Caco-2 (cell line): Measurements from ENCODE around the gene SLC39A12. TPM values are rescaled to one million over a fixed set of nuclear protein-coding genes. Genes with fewer than 3 reads are reported as not detected.

Source experiments
- BruUV-seq: library from RNA; stranded (reverse); fragments of 400-500 nt; replicated peaks from 2 replicates; lab custom pipeline; 2021; lab: Mats Ljungman, UMichigan
- CTCF ChIA-PET: fragments of 300-600 bp; sonication (Branson Sonifier 250); formaldehyde crosslinking; loops from one replicate; lab custom pipeline; 2022; ENCODE audit warnings: antibody characterized with exemption; lab: Charles Lee
- POLR2A ChIA-PET: fragments of 300-600 bp; sonication (Branson Sonifier 250); formaldehyde crosslinking; loops from one replicate; lab custom pipeline; 2022; ENCODE audit warnings: antibody characterized with exemption; lab: Charles Lee
- DNase-seq, 2 experiments: peaks; one replicate each; pipeline versions ENCODE4 v3.0.0 to v3.0.0-alpha.2; 2020 to 2022
- H3K27me3 ChIP-seq: replicated peaks from 2 replicates; pipeline ENCODE4 v1.6.0; 2011; ENCODE audit warnings: low read length; ENCODE audit not compliant: control insufficient read depth, insufficient read depth
- H3K36me3 ChIP-seq: 2 replicates; pipeline ENCODE4 v1.5.1; 2011; ENCODE audit warnings: low read length; ENCODE audit not compliant: control insufficient read depth, insufficient read depth
- H3K4me1 ChIP-seq: fragments of 250-450 bp; sonication (Bioruptor Pico); 2 replicates; pipeline ENCODE4 v1.5.1; 2020; ENCODE audit warnings: mild to moderate bottlenecking
- H3K4me3 ChIP-seq: 2 replicates; pipeline ENCODE4 v1.5.1; 2011; ENCODE audit warnings: low read depth, mild to moderate bottlenecking, control low read depth, low read length
- H3K9me3 ChIP-seq: fragments of 250-450 bp; sonication (Bioruptor Pico); 2 replicates; pipeline ENCODE4 v1.5.1; 2020; ENCODE audit warnings: mild to moderate bottlenecking, moderate library complexity
- H3K27ac Mint-ChIP-seq: one replicate; pipeline ENCODE4 v1.8.0; 2022; ENCODE audit warnings: mixed read lengths; ENCODE audit not compliant: unreplicated experiment
- H3K27me3 Mint-ChIP-seq: one replicate; pipeline ENCODE4 v1.8.0; 2022; ENCODE audit warnings: mixed read lengths; ENCODE audit not compliant: insufficient read depth, unreplicated experiment
- H3K36me3 Mint-ChIP-seq: one replicate; pipeline ENCODE4 v1.8.0; 2022; ENCODE audit warnings: mild to moderate bottlenecking, mixed read lengths; ENCODE audit not compliant: insufficient read depth, unreplicated experiment
- H3K4me1 Mint-ChIP-seq: one replicate; pipeline ENCODE4 v1.8.0; 2022; ENCODE audit warnings: low read depth, mixed read lengths; ENCODE audit not compliant: unreplicated experiment
- H3K4me3 Mint-ChIP-seq: one replicate; pipeline ENCODE4 v1.8.0; 2022; ENCODE audit warnings: mild to moderate bottlenecking, moderate library complexity, mixed read lengths; ENCODE audit not compliant: unreplicated experiment
- H3K9me3 Mint-ChIP-seq: one replicate; pipeline ENCODE4 v1.8.0; 2022; ENCODE audit warnings: mixed read lengths; ENCODE audit not compliant: unreplicated experiment
- CTCF ChIP-seq, 2 experiments: fragments of 200-600 bp in 1 of 2; IDR thresholded peaks; 1 replicate in 1 of 2; 2 replicates in 1 of 2; pipeline versions ENCODE4 v1.5.1 to v1.8.0; 2011 to 2022; ENCODE audit warnings: antibody characterized with exemption in 1 of 2, control low read depth in 1 of 2, inconsistent platforms in 1 of 2, low read depth in 1 of 2, low read length in 1 of 2, mild to moderate bottlenecking in 1 of 2, moderate library complexity in 1 of 2; ENCODE audit not compliant: insufficient read depth in 1 of 2, severe bottlenecking in 1 of 2, unreplicated experiment in 1 of 2
- intact Hi-C: fragments of 100-400 bp; cut with micrococcal nuclease; formaldehyde crosslinking; loops from one replicate; pipeline ENCODE4 v1.10.0; 2022; ENCODE audit not compliant: unreplicated experiment
- total RNA-seq: library from RNA; stranded (reverse); gene quantifications from 2 replicates; pipeline ENCODE4 v1.2.3, GENCODE V29; 2022

The SLC39A12 gene
- total RNA-seq, 1 experiment from 2014 or later, result not detected

GRCh38 chr10:17993361-17993760 is 41.6 kb downstream of the SLC39A12 start:
- no peak for TF ChIP-seq CTCF (IDR thresholded peaks at IDR 0.05; ENCODE audit: insufficient read depth in 1 of 2, low read depth in 1 of 2, low read length in 1 of 2, severe bottlenecking in 1 of 2, unreplicated experiment in 1 of 2)
- Mint-ChIP-seq H3K27me3 (peaks cover 6% of the 10 kb centered on the region), H3K4me1 (no peaks in the 10 kb centered on the region), H3K4me3 (no peak overlapping the region), H3K9me3 (no peaks in the 10 kb centered on the region), H3K27ac (no peak overlapping the region), H3K36me3 (no peaks in the 10 kb centered on the region)
- no peak for DNase-seq
- no peak overlapping the region for H3K4me3 ChIP-seq
- intact Hi-C loops, result no loop called here
- BruUV-seq, result no TSS peak
- no peaks in the 10 kb centered on the region for H3K27me3 ChIP-seq
- no peaks in the 10 kb centered on the region for H3K9me3 ChIP-seq
- POLR2A ChIA-PET, result no interaction called here
- H3K4me1 ChIP-seq, result no peaks in the 10 kb centered on the region
- no peaks in the 10 kb centered on the region for H3K36me3 ChIP-seq
- CTCF ChIA-PET, result no interaction called here

GRCh38 chr10:18000601-18001000 is 48.9 kb downstream of the SLC39A12 start:
- Mint-ChIP-seq H3K4me1 (no peaks in the 10 kb centered on the region), H3K27me3 (peaks cover 11% of the 10 kb centered on the region), H3K36me3 (no peaks in the 10 kb centered on the region), H3K9me3 (no peaks in the 10 kb centered on the region), H3K27ac (no peak overlapping the region), H3K4me3 (no peak overlapping the region)
- Histone ChIP-seq H3K9me3 (no peaks in the 10 kb centered on the region), H3K27me3 (no peaks in the 10 kb centered on the region; the same call in 1 of the 2 replicates), H3K4me1 (no peaks in the 10 kb centered on the region; the same call in 1 of the 2 replicates), H3K4me3 (no peak overlapping the region), H3K36me3 (no peaks in the 10 kb centered on the region)
- ChIA-PET CTCF (no interaction called here), POLR2A (no interaction called here)
- TF ChIP-seq CTCF (IDR thresholded peaks at IDR 0.05; ENCODE audit: insufficient read depth in 1 of 2, low read depth in 1 of 2, low read length in 1 of 2, severe bottlenecking in 1 of 2, unreplicated experiment in 1 of 2), result no peak
- intact Hi-C loops, result loop anchor here (5.0 kb wide), 1 partner anchor 217 kb away; no protein-coding TSS in a partner anchor
- BruUV-seq, result no TSS peak
- DNase-seq, result no peak

- no peaks in the 10 kb centered on the region for H3K9me3 Mint-ChIP-seq
- intact Hi-C loops, result no loop called here
- no peaks in the 10 kb centered on the region; the same call in 1 of the 2 replicates for H3K4me1 ChIP-seq
- H3K4me1 Mint-ChIP-seq, result no peaks in the 10 kb centered on the region
- no peaks in the 10 kb centered on the region for H3K36me3 ChIP-seq
- no peaks in the 10 kb centered on the region for H3K36me3 Mint-ChIP-seq
- no peak for TF ChIP-seq CTCF (IDR thresholded peaks at IDR 0.05; ENCODE audit: insufficient read depth in 1 of 2, low read depth in 1 of 2, low read length in 1 of 2, severe bottlenecking in 1 of 2, unreplicated experiment in 1 of 2)
- CTCF ChIA-PET, result no interaction called here
- POLR2A ChIA-PET, result no interaction called here
- no peaks in the 10 kb centered on the region for H3K9me3 ChIP-seq
- no peak overlapping the region for H3K4me3 ChIP-seq
- H3K27ac Mint-ChIP-seq, result no peak overlapping the region
- H3K4me3 Mint-ChIP-seq, result no peak overlapping the region
- H3K27me3 Mint-ChIP-seq, result peaks cover 16% of the 10 kb centered on the region
- no peak for DNase-seq
- H3K27me3 ChIP-seq, result no peaks in the 10 kb centered on the region
- no TSS peak for BruUV-seq
Observed at GRCh38 chr10:18005445-18005780, 53.7 kb downstream of the SLC39A12 start.
